GM12878 (cell line): ENCODE measurements around the gene FSTL4. TPM values are rescaled to one million over a fixed set of nuclear protein-coding genes. Genes with fewer than 3 reads are reported as not detected.

ENCODE experiments used
- ATAC-seq: fragments of 200-7000 bp; cut with Tn5 transposase; 3 replicates; pipeline ENCODE4 v1.9.1; 2020; ENCODE audit warnings: mild to moderate bottlenecking, moderate library complexity
- BruUV-seq: library from RNA; stranded (reverse); fragments of 400-500 nt; replicated peaks from 2 replicates; lab custom pipeline; 2021; lab: Mats Ljungman, UMichigan
- CTCF ChIA-PET: fragments of 300-600 bp; sonication (Branson Sonifier 250); formaldehyde crosslinking; extraction: SDS; loops from one replicate; lab custom pipeline; 2021; ENCODE audit warnings: inconsistent platforms; lab: Yijun Ruan, JAX
- POLR2A ChIA-PET: fragments of 350-600 bp; formaldehyde crosslinking; extraction: SDS; loops from one replicate; lab custom pipeline; 2021; ENCODE audit warnings: inconsistent platforms; lab: Charles Lee
- RAD21 ChIA-PET: fragments of 300-600 bp; sonication (Branson Sonifier 250); formaldehyde crosslinking; loops from one replicate; lab custom pipeline; 2023; ENCODE audit warnings: antibody characterized with exemption; ENCODE audit not compliant: unreplicated experiment; lab: Charles Lee
- SMC1A ChIA-PET: fragments of 300-600 bp; sonication (Branson Sonifier 250); formaldehyde crosslinking; loops from one replicate; lab custom pipeline; 2023; ENCODE audit not compliant: unreplicated experiment, uncharacterized antibody; lab: Charles Lee
- DNase-seq: peaks from one replicate; pipeline ENCODE4 v3.0.0-alpha.2; 2011; ENCODE audit warnings: low read depth, low spot score
- FAIRE-seq: peaks from 3 replicates; lab custom pipeline; 2011; peaks lifted over from hg19 to GRCh38; lab: Jason Lieb, UNC
- H2AFZ ChIP-seq: 2 replicates; pipeline ENCODE4 v1.6.0; 2011; ENCODE audit warnings: low read depth, low read length, control low read depth; ENCODE audit not compliant: control insufficient read depth
- H3K27ac ChIP-seq: 2 replicates; pipeline ENCODE4 v1.5.1; 2011; ENCODE audit warnings: control low read depth; ENCODE audit not compliant: control insufficient read depth, insufficient read depth
- H3K27me3 ChIP-seq, 2 experiments: replicated peaks in 1 of 2; 2 replicates each; pipeline versions ENCODE4 v1.6.0 to v1.6.1; 2011; ENCODE audit warnings: low read length in 1 of 2; ENCODE audit not compliant: control insufficient read depth in 2 of 2, insufficient read depth in 2 of 2
- H3K36me3 ChIP-seq, 2 experiments: 2 replicates each; pipeline ENCODE4 v1.5.1; 2011; ENCODE audit warnings: low read length in 1 of 2; ENCODE audit not compliant: control insufficient read depth in 2 of 2, insufficient read depth in 2 of 2
- H3K4me1 ChIP-seq: 2 replicates; pipeline ENCODE4 v1.6.1; 2011; ENCODE audit warnings: mild to moderate bottlenecking, low read length, moderate library complexity, mixed read lengths; ENCODE audit not compliant: control insufficient read depth, insufficient read depth
- H3K4me2 ChIP-seq: 2 replicates; pipeline ENCODE4 v1.6.0; 2011; ENCODE audit warnings: control low read depth; ENCODE audit not compliant: control insufficient read depth, insufficient read depth
- H3K4me3 ChIP-seq: fragments of 200-600 bp; sonication (generic); 2 replicates; pipeline ENCODE4 v1.5.1; 2016
- H3K79me2 ChIP-seq: 2 replicates; pipeline ENCODE4 v1.6.0; 2011; ENCODE audit warnings: low read length; ENCODE audit not compliant: control insufficient read depth, insufficient read depth
- H3K9ac ChIP-seq: 2 replicates; pipeline ENCODE4 v1.8.0; 2011; ENCODE audit warnings: low read length, control low read depth, mixed read lengths; ENCODE audit not compliant: control insufficient read depth, insufficient read depth
- H3K9me3 ChIP-seq: replicated peaks from 3 replicates; pipeline ENCODE4 v1.5.1; 2011; ENCODE audit warnings: mild to moderate bottlenecking, low read length; ENCODE audit not compliant: control insufficient read depth, insufficient read depth
- H4K20me1 ChIP-seq: 2 replicates; pipeline ENCODE4 v1.6.0; 2011; ENCODE audit not compliant: control insufficient read depth, insufficient read depth
- BCL11A ChIP-seq: IDR thresholded peaks from 2 replicates; pipeline ENCODE4 v1.6.1; 2011; ENCODE audit warnings: low read depth, low read length
- CBX3 ChIP-seq: fragments of 200-600 bp; sonication (generic); IDR thresholded peaks from 2 replicates; pipeline ENCODE4 v1.6.1; 2016; ENCODE audit warnings: low read depth, borderline replicate concordance
- CHD4 ChIP-seq: fragments of 200-600 bp; sonication (generic); IDR thresholded peaks from 2 replicates; pipeline ENCODE4 v1.6.1; 2016; ENCODE audit warnings: mild to moderate bottlenecking
- CTCF ChIP-seq, 3 experiments: IDR thresholded peaks in 2 of 3; conservative IDR thresholded peaks in 1 of 3; 2 replicates each; pipeline ENCODE4 v1.5.1; 2011; ENCODE audit warnings: low read depth in 3 of 3, low read length in 3 of 3, mild to moderate bottlenecking in 3 of 3, control low read depth in 2 of 3, moderate library complexity in 2 of 3, inconsistent platforms in 1 of 3, mixed read lengths in 1 of 3; ENCODE audit not compliant: control insufficient read depth in 2 of 3, insufficient read depth in 1 of 3; ENCODE audit errors: extremely low read depth in 1 of 3
- ESRRA ChIP-seq: IDR thresholded peaks from 2 replicates; pipeline ENCODE4 v1.6.1; 2012; ENCODE audit warnings: mild to moderate bottlenecking, low read length, improper control_type of control experiment
- KDM1A ChIP-seq: fragments of 200-600 bp; sonication (generic); IDR thresholded peaks from 2 replicates; pipeline ENCODE4 v1.6.1; 2016; ENCODE audit warnings: borderline replicate concordance
- KLF5 ChIP-seq: fragments of 450-650 bp; IDR thresholded peaks from 2 replicates; pipeline ENCODE4 v1.6.1; 2014; ENCODE audit warnings: mild to moderate bottlenecking; ENCODE audit not compliant: partially characterized antibody
- MTA2 ChIP-seq: fragments of 450-650 bp; IDR thresholded peaks from 2 replicates; pipeline ENCODE4 v1.6.1; 2016; ENCODE audit warnings: low read depth, mild to moderate bottlenecking, moderate library complexity
- MTA3 ChIP-seq: IDR thresholded peaks from 2 replicates; pipeline ENCODE4 v1.6.1; 2012; ENCODE audit warnings: low read length, inconsistent platforms, borderline replicate concordance
- NFYB ChIP-seq: IDR thresholded peaks from 2 replicates; pipeline ENCODE4 v1.6.1; 2011; ENCODE audit warnings: low read depth, mild to moderate bottlenecking, low read length, improper control_type of control experiment, moderate library complexity; ENCODE audit not compliant: insufficient read depth
- NKRF ChIP-seq: fragments of 450-650 bp; conservative IDR thresholded peaks from 2 replicates; pipeline ENCODE4 v1.6.1; 2017; ENCODE audit warnings: mild to moderate bottlenecking, moderate library complexity
- POLR2AphosphoS5 ChIP-seq: IDR thresholded peaks from 2 replicates; pipeline ENCODE4 v1.6.1; 2011; ENCODE audit warnings: mild to moderate bottlenecking, low read length, inconsistent platforms
- SMC3 ChIP-seq: IDR thresholded peaks from 2 replicates; pipeline ENCODE4 v1.6.1; 2011; ENCODE audit warnings: low read length, improper control_type of control experiment, borderline replicate concordance
- SP1 ChIP-seq: IDR thresholded peaks from one replicate; pipeline ENCODE4 v1.6.1; 2011; ENCODE audit warnings: low read depth, low read length
- TAF1 ChIP-seq: IDR thresholded peaks from 2 replicates; pipeline ENCODE4 v1.6.1; 2011; ENCODE audit warnings: mild to moderate bottlenecking, low read depth, low read length, borderline replicate concordance
- ZBTB11 ChIP-seq: fragments of 450-650 bp; formaldehyde crosslinking; IDR thresholded peaks from 2 replicates; pipeline ENCODE4 v1.5.0; 2022; ENCODE audit warnings: mild to moderate bottlenecking, missing genetic modification characterization
- ZNF24 ChIP-seq: fragments of 450-650 bp; IDR thresholded peaks from 2 replicates; pipeline ENCODE4 v1.6.1; 2017; ENCODE audit warnings: antibody characterized with exemption, mild to moderate bottlenecking
- WGBS: methylation state at CpG from one replicate; pipeline ENCODE4 v1.1.6; 2016; ENCODE audit warnings: low lambda C conversion rate; ENCODE audit not compliant: insufficient replicate concordance, insufficient coverage; ENCODE audit errors: missing lambda C conversion rate; 5-methylcytosine and 5-hydroxymethylcytosine counted together
- in situ Hi-C: fragments of 300-500 bp; cut with MboI; formaldehyde crosslinking; loops from 9 replicates; pipeline ENCODE4 v1.14.3; 2018; ENCODE audit warnings: mixed read lengths
- intact Hi-C: fragments of 100-400 bp; cut with micrococcal nuclease; formaldehyde crosslinking; loops from one replicate; pipeline ENCODE4 v1.14.2; 2022; ENCODE audit not compliant: unreplicated experiment
- polyA plus RNA-seq, 11 experiments: library from polyadenylated mRNA; depleted of rRNA in 4 of 11; unstranded in 6 of 11; stranded (reverse) in 5 of 11; fragments of >200 nt; fragmentation: Nextera tagmentation in 4 of 11; fragmentation: Illumina TruSeq in 1 of 11; extraction: Ambion mirVana in 4 of 11; extraction: Trizol in 1 of 11; gene quantifications; 1 replicate in 1 of 11; 2 replicates in 10 of 11; pipeline versions ENCODE4 v1.2.1 to v1.2.3, GENCODE V29; 2011 to 2016; ENCODE audit warnings: inconsistent platforms in 2 of 11, missing spikeins in 2 of 11, low read depth in 1 of 11
- total RNA-seq, 4 experiments: library from RNA; depleted of rRNA in 3 of 4; stranded (reverse); fragments of >200 nt in 3 of 4; fragmentation: Illumina TruSeq in 1 of 4; extraction: Trizol in 1 of 4; gene quantifications; 2 replicates each; pipeline versions ENCODE4 v1.2.1 to v1.2.3, GENCODE V29; 2013 to 2021

FSTL4 gene
- total and polyA plus RNA-seq, 10 of the 15 experiments (the other 5 are each of a cell fraction or from before 2014, with no cell fraction given), result 0.01 to 0.79 (median 0.21) TPM; not detected in 6

- TF ChIP-seq ZBTB11 (CRISPR knock-in tag) (no peak), NKRF (no peak), SP1 (no peak), ZNF24 (no peak), KLF5 (no peak), CBX3 (no peak), BCL11A (no peak), CTCF (IDR thresholded peaks at IDR 0.05 in 2 of 3, conservative IDR thresholded peaks at IDR 0.05 in 1 of 3; ENCODE audit: control insufficient read depth in 2 of 3, extremely low read depth in 1 of 3, insufficient read depth in 1 of 3, low read depth in 3 of 3, low read length in 3 of 3) (no peak), TAF1 (no peak), CHD4 (no peak), ESRRA (no peak), POLR2AphosphoS5 (no peak), KDM1A (no peak), SMC3 (no peak), MTA3 (no peak), MTA2 (no peak), NFYB (no peak)
- peaks cover 2 to 3% of the 10 kb centered on the region in 2 experiments for H3K27me3 ChIP-seq
- H3K4me3 ChIP-seq, result no peak overlapping the region
- FAIRE-seq (no peak), ATAC-seq (no peak), DNase-seq (no peak)
- intact Hi-C loops, result no loop called here
- H3K27ac ChIP-seq, result no peak overlapping the region
- in situ Hi-C loops, result no loop called here
- no peaks in the 10 kb centered on the region for H3K9me3 ChIP-seq
- ChIA-PET CTCF (no interaction called here), RAD21 (no interaction called here), SMC1A (no interaction called here), POLR2A (no interaction called here)
- no peaks in the 10 kb centered on the region; the same call in 1 of the 2 replicates for H3K4me1 ChIP-seq
- no peak overlapping the region for H2AFZ ChIP-seq
- no TSS peak for BruUV-seq
- H3K79me2 ChIP-seq, result no peaks in the 10 kb centered on the region
- H3K9ac ChIP-seq, result no peak overlapping the region
- H3K4me2 ChIP-seq, result no peak overlapping the region
- 22% methylated on average over 6 of the region's 6 CpGs for WGBS
- H4K20me1 ChIP-seq, result no peaks in the 10 kb centered on the region
- no peaks in the 10 kb centered on the region for H3K36me3 ChIP-seq
These were observed 12.7 kb downstream of the FSTL4 start for GRCh38 chr5:133599600-133599999.
